SK-N-SH (cell line): Measurements from ENCODE around the gene SPTB.

Experiments used
- CTCF ChIP-seq: fragments of 200-600 bp; sonication (generic); IDR thresholded peaks from 2 replicates; pipeline ENCODE4 v1.6.1; 2017; ENCODE audit warnings: antibody characterized with exemption, mild to moderate bottlenecking, moderate library complexity
- NRF1 ChIP-seq: IDR thresholded peaks from 2 replicates; pipeline ENCODE4 v1.6.1; 2012; ENCODE audit warnings: low read depth, mild to moderate bottlenecking, low read length
- RAD21 ChIP-seq: IDR thresholded peaks from 2 replicates; pipeline ENCODE4 v1.6.1; 2012; ENCODE audit warnings: mild to moderate bottlenecking, low read length
- YY1 ChIP-seq: IDR thresholded peaks from 2 replicates; pipeline ENCODE4 v1.4.0; 2012; ENCODE audit warnings: low read depth, mild to moderate bottlenecking

- TF ChIP-seq CTCF (no peak), RAD21 (no peak), YY1 (no peak), NRF1 (no peak)
These were observed 92.1 kb downstream of the SPTB start for GRCh38 chr14:64787619-64788018.
